Mesothelial cell of epicardium (in vitro differentiated cells): ENCODE results near the gene C8B. TPM values are rescaled to one million over a fixed set of nuclear protein-coding genes. Genes with fewer than 3 reads are reported as not detected.

Experiments
- DNase-seq, 2 experiments: peaks; one replicate each; pipeline ENCODE4 v3.0.0; 2021; ENCODE audit warnings: low spot score in 2 of 2; ENCODE audit not compliant: unreplicated experiment in 2 of 2
- H3K27ac Mint-ChIP-seq: 2 replicates; pipeline ENCODE4 v1.8.0; 2021; ENCODE audit warnings: mixed read lengths
- H3K27me3 Mint-ChIP-seq: 2 replicates; pipeline ENCODE4 v1.8.0; 2021; ENCODE audit warnings: low read depth, mixed read lengths
- H3K36me3 Mint-ChIP-seq: 2 replicates; pipeline ENCODE4 v1.8.0; 2021; ENCODE audit warnings: mixed read lengths
- H3K4me1 Mint-ChIP-seq: 2 replicates; pipeline ENCODE4 v1.8.0; 2021; ENCODE audit warnings: mixed read lengths
- H3K4me3 Mint-ChIP-seq: 2 replicates; pipeline ENCODE4 v1.8.0; 2021; ENCODE audit warnings: mild to moderate bottlenecking, moderate library complexity, mixed read lengths
- H3K9me3 Mint-ChIP-seq: 2 replicates; pipeline ENCODE4 v1.8.0; 2021; ENCODE audit warnings: mixed read lengths
- total RNA-seq: library from RNA; stranded (reverse); gene quantifications from 3 replicates; pipeline ENCODE4 v1.2.1, GENCODE V29; 2021
- TF ChIP-seq, protein P1 (sequence below): fragments of 200-600 bp; sonication (generic); IDR thresholded peaks from one replicate; pipeline ENCODE4 v1.5.0; 2021; ENCODE audit warnings: antibody characterized with exemption; ENCODE audit not compliant: unreplicated experiment

The C8B gene
- total RNA-seq, 1 donor from 2014 or later: not detected

DNA sequence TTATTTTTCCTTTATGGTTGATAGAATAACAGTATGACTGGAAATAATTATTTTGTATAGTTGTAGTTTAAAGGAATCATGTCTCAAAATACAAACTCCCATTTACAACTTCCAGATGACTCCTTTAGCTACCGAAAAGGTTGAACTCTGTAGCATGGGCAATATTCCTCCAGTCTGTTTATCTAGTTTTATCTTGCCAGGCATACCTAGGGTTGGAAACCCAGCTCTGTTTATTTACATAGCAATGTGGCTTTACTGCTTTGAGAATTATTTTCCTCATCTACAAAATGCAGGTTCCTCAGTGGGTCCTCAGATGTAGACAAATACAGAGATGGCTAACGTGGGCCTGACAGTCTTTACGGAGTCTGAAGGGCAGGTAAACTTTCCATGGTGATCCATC is 60.1 kb downstream of the C8B start:
- DNase-seq: no peak
- Mint-ChIP-seq H3K36me3 (no peaks in the 10 kb centered on the region), H3K9me3 (no peaks in the 10 kb centered on the region), H3K4me3 (no peak overlapping the region), H3K4me1 (peaks cover 4% of the 10 kb centered on the region), H3K27me3 (peaks cover 54% of the 10 kb centered on the region), H3K27ac (no peak overlapping the region)
- TF ChIP-seq, protein P1, sequence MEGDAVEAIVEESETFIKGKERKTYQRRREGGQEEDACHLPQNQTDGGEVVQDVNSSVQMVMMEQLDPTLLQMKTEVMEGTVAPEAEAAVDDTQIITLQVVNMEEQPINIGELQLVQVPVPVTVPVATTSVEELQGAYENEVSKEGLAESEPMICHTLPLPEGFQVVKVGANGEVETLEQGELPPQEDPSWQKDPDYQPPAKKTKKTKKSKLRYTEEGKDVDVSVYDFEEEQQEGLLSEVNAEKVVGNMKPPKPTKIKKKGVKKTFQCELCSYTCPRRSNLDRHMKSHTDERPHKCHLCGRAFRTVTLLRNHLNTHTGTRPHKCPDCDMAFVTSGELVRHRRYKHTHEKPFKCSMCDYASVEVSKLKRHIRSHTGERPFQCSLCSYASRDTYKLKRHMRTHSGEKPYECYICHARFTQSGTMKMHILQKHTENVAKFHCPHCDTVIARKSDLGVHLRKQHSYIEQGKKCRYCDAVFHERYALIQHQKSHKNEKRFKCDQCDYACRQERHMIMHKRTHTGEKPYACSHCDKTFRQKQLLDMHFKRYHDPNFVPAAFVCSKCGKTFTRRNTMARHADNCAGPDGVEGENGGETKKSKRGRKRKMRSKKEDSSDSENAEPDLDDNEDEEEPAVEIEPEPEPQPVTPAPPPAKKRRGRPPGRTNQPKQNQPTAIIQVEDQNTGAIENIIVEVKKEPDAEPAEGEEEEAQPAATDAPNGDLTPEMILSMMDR: no peak

DNA sequence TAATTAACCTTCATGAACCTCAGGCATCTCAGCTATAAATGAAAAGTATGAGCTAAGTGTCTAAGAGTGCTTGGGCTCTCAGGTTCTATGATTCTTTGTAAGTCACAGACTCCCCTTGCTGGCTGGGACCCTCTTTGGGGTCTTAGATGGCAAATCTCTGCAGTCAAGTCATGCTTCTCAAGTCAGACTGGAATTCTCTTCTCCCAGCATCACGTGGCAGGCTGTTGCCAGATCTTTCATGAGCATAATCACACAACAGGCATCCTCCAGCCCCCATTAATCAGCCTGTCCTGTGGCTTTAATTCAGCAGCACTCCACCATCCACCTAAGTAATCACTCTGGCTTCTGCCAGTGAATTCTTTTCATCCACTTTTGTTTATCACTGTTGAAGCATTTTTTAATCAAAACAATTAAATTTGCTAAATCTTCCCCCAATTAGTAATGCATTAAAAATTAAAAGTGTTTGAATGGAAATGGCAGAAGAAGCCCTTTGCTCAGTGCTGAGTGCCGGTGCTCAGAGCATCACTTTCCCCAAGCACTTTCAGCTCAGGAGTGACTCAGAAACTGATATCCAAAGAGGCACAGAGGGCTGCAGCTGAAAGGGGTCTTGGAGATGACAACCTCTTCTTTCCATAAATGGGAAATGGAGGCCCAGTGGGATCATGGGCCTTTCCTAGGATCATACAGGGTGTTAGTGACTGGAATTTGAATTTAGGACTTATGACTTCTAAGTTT is 61.0 kb downstream of the C8B start:
- Mint-ChIP-seq H3K4me1 (peaks cover 4% of the 10 kb centered on the region), H3K27ac (no peak overlapping the region), H3K36me3 (no peaks in the 10 kb centered on the region), H3K27me3 (peaks cover 51% of the 10 kb centered on the region), H3K9me3 (no peaks in the 10 kb centered on the region), H3K4me3 (no peak overlapping the region)
- no peak for DNase-seq
- TF ChIP-seq, protein P1: no peak

DNA sequence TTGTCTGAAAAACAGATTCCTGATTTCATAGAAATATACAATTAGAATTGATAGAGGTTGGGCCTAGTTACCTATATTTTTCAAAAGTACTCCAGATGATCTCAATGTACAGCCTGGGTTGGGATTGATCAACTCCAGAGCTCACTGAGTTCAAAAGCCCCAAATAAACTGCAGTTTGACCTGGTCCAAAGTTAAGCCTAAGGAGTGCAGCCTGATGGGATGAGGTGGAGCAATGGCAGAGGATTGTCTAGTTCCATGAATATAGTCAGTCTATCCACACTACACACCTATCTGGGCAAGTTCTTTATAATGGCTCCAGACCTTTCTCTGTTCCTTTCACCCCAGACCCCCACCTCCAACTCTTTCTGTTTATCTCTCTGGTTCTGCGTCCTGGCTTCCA is 62.0 kb downstream of the C8B start:
- DNase-seq: no peak
- peaks cover 48% of the 10 kb centered on the region for H3K27me3 Mint-ChIP-seq
- peaks cover 4% of the 10 kb centered on the region for H3K4me1 Mint-ChIP-seq
- H3K9me3 Mint-ChIP-seq: no peaks in the 10 kb centered on the region
- no peak overlapping the region for H3K27ac Mint-ChIP-seq
- TF ChIP-seq, protein P1: no peak
- no peak overlapping the region for H3K4me3 Mint-ChIP-seq
- H3K36me3 Mint-ChIP-seq: no peaks in the 10 kb centered on the region

DNA sequence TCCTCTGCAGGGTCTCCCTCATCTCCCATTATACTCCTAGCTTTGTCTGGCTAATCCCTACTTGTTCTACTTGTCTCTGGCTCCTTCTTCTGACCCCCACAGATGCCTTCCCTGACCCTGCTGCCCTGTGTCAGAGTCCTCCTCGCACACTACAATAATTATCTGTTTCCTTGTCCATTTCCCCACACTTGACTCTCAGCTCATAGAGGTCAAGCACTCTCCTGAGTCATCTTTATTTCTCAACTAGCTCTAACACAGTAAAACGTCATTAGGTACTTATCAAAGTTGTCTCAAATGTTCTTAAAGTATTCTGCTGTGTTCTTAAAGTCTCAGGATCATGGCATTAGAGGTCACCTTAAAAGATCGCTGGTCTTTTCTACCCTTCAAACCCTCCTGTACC is 64.1 kb downstream of the C8B start:
- H3K9me3 Mint-ChIP-seq: no peaks in the 10 kb centered on the region
- no peaks in the 10 kb centered on the region for H3K36me3 Mint-ChIP-seq
- DNase-seq: no peak
- H3K4me3 Mint-ChIP-seq: no peak overlapping the region
- no peak overlapping the region for H3K27ac Mint-ChIP-seq
- TF ChIP-seq, protein P1: no peak
- H3K27me3 Mint-ChIP-seq: peaks cover 44% of the 10 kb centered on the region
- peaks cover 4% of the 10 kb centered on the region for H3K4me1 Mint-ChIP-seq

DNA sequence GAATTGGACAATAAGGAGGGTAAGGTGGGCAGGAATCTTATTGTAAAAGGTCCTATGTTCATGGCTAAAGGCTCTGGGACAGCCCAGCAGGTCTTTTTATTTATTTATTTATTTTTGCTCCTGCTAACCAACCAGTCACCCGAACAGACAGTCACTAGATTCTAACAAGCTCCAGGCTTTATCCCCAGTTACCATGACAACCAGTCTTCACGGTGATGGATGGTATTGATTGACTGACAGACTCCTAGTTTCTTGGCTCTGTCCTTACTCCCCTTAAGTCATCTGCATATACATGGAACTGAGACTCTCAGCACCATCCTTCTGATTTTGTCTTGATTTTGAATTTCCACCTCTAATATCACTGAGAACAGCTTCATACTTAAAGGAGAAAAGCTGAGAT is 66.9 kb downstream of the C8B start:
- Mint-ChIP-seq H3K9me3 (no peaks in the 10 kb centered on the region), H3K27me3 (peaks cover 44% of the 10 kb centered on the region), H3K36me3 (no peaks in the 10 kb centered on the region), H3K4me3 (no peak overlapping the region), H3K4me1 (no peaks in the 10 kb centered on the region), H3K27ac (no peak overlapping the region)
- no peak for DNase-seq
- TF ChIP-seq, protein P1: no peak
